Body of pancreas (tissue), 4 donors: ENCODE data around the gene NOTCH2. TPM values are rescaled to one million over a fixed set of nuclear protein-coding genes. Genes with fewer than 3 reads are reported as not detected.
"Not testable (repeated sequence)": the region's sequence is repeated elsewhere in the genome, so short reads cannot be mapped to it uniquely, and the experiment has no call there.

ENCODE experiments used
- ATAC-seq: fragments of 150-250 bp; one replicate; pipeline ENCODE4 v1.9.1; 2016
- DNase-seq, 4 donors: peaks; one replicate each; pipeline ENCODE4 v3.0.0-alpha.2; 2019
- H3K27ac ChIP-seq, 4 donors: fragments of 200-600 bp; sonication (generic); 1 replicate in 3 of 4; 2 replicates in 1 of 4; pipeline versions ENCODE4 v1.5.1 to v1.6.1; 2016 to 2019; ENCODE audit warnings: mild to moderate bottlenecking in 1 of 4, mixed read lengths in 1 of 4, moderate library complexity in 1 of 4
- H3K27me3 ChIP-seq, 2 donors: fragments of 200-600 bp; sonication (generic); one replicate each; pipeline ENCODE4 v1.6.0; 2016; ENCODE audit warnings: mild to moderate bottlenecking in 1 of 2
- H3K36me3 ChIP-seq, 2 donors: fragments of 200-600 bp; sonication (generic); replicated peaks in 1 of 2; 2 replicates each; pipeline ENCODE4 v1.5.1; 2016; ENCODE audit warnings: low read depth in 2 of 2; ENCODE audit not compliant: insufficient read depth in 1 of 2
- H3K4me1 ChIP-seq: fragments of 200-600 bp; sonication (generic); one replicate; pipeline ENCODE4 v1.6.0; 2016
- H3K4me3 ChIP-seq, 2 donors: fragments of 200-600 bp; sonication (generic); 1 replicate in 1 of 2; 2 replicates in 1 of 2; pipeline ENCODE4 v1.5.1; 2016 to 2019
- H3K9me3 ChIP-seq, 3 donors: fragments of 200-600 bp; sonication (generic); 1 replicate in 2 of 3; 2 replicates in 1 of 3; pipeline ENCODE4 v1.5.1; 2016
- POLR2A ChIP-seq, 3 donors: fragments of 450-650 bp; IDR thresholded peaks; one replicate each; pipeline ENCODE4 v1.6.1; 2016; ENCODE audit warnings: antibody characterized with exemption in 3 of 3, mild to moderate bottlenecking in 2 of 3
- WGBS, 2 donors: methylation state at CpG; one replicate each; pipeline ENCODE4 v1.1.5; 2017; 5-methylcytosine and 5-hydroxymethylcytosine counted together
- intact Hi-C: fragments of 100-400 bp; cut with DNase I; formaldehyde crosslinking; loops from one replicate; pipeline ENCODE4 v1.15.1; 2023
- total RNA-seq, 2 donors: library from RNA; depleted of rRNA; stranded (reverse); fragments of >200 nt; gene quantifications; one replicate each; pipeline ENCODE4 v1.1.0, GENCODE V29; 2016

The NOTCH2 gene
- 10 to 100 TPM; 39.6 to 65.9 TPM for total RNA-seq

GRCh38 chr1:120069067-120069919, at the start of gene NOTCH2:
Gene NOTCH2, minus strand, starts transcription at chr1:120069662. Its CDS starts 256 bp downstream, at chr1:120069406.
- peak within 1 kb of the TSS; percentile 6 to 83 (median 80) for H3K27ac ChIP-seq

DNA sequence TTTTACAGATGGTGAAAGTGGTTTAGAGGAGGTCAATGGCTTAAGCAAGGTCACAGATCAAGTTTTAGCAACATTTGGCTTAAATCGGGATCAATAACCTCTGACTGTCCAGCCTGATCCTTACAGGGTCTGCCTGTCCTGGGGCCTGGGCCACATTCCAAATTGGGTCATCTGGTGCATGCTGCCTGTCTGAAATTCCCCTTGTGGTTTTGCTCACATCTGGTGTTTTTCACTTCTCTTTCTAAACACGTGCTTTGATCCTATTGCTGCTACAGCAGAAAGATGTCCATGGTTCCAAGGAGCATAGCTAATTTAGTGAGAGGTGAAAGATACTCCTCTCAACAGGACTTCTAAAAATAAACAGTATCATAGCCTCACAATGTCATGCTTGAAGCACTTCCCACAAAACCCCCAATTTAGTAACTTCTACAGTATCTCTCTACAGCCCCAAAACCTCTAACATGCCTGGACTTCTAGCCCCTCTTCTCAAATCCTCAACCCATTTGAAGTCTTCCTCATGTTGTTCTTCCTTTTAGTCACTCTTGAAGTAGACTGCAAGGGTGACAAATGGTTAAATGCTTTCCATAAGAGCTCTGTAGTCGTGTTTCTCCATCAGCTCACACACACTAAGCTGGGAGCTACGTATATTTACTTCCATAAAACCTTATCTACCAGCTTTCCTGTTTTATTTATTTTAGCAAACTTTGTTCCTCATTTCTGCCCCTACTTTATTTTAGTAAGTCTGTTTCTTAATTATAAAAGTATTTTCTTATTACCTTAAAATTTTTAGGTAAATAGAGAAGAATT, 48.1 kb upstream of the NOTCH2 start:
- 2 to 6% methylated on average over 2 of the region's 4 CpGs for WGBS, 2 donors
- H3K4me3 ChIP-seq, H3K27ac ChIP-seq, H3K36me3 ChIP-seq, H3K27me3 ChIP-seq, H3K4me1 ChIP-seq, intact Hi-C loops, H3K9me3 ChIP-seq: not testable (repeated sequence)
- DNase-seq (peak; percentile 19 to 71 (median 45)), ATAC-seq (peak; percentile 41)

More at GRCh38 chr1:120069067-120069919, at the start of gene NOTCH2:
- 0% methylated on average over 22 of the region's 95 CpGs; no CpG with 5 or more reads in 1 of the 2 donors for WGBS, 2 donors
- intact Hi-C loops, H3K36me3 ChIP-seq, H3K4me1 ChIP-seq, H3K9me3 ChIP-seq, H3K27me3 ChIP-seq: not testable (repeated sequence)
- DNase-seq (peak; percentile 65 to 75 (median 72)), ATAC-seq (peak; percentile 80)
- peak within 1 kb of the TSS; percentile 47 to 69 for H3K4me3 ChIP-seq
- peak; percentile 26 to 61 (median 61) for TF ChIP-seq POLR2A (IDR thresholded peaks at IDR 0.05)

GRCh38 chr1:120116094-120116493, 46.6 kb upstream of the NOTCH2 start:
- H3K27me3 ChIP-seq, DNase-seq, H3K4me1 ChIP-seq, ATAC-seq, H3K9me3 ChIP-seq, intact Hi-C loops, H3K36me3 ChIP-seq, H3K27ac ChIP-seq, H3K4me3 ChIP-seq: not testable (repeated sequence)
- 89 to 100% methylated on average over 2 of the region's 2 CpGs for WGBS, 2 donors

- intact Hi-C loops, H3K27ac ChIP-seq, H3K4me3 ChIP-seq, H3K9me3 ChIP-seq, DNase-seq, H3K27me3 ChIP-seq, H3K4me1 ChIP-seq, H3K36me3 ChIP-seq: not testable (repeated sequence)
- peak; percentile 53 for ATAC-seq
- WGBS, 2 donors: 53% methylated on average over 2 of the region's 3 CpGs; no CpG with 5 or more reads in 1 of the 2 donors
Observed at GRCh38 chr1:120113134-120113533, 43.7 kb upstream of the NOTCH2 start.

DNA sequence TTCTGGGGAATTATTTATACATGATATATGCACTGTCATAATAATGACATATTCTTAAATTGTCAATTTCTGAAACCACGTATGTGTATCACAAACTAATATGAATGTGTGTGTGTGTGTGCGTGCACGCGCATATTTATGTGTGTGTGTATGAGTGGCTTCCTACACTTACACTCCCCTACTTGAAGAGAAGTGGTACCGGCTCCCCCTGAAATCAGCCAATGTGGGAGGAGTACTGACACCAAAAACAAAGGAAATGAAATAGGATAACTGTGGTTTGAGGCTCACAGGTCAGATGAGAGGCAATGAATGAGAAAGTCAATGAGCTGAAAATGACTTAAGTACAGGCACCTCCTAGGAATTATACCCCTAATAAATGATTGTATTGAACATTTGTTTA, 42.8 kb upstream of the NOTCH2 start:
- H3K36me3 ChIP-seq, H3K4me3 ChIP-seq, H3K9me3 ChIP-seq, intact Hi-C loops, H3K27me3 ChIP-seq, H3K4me1 ChIP-seq, DNase-seq, H3K27ac ChIP-seq, ATAC-seq: not testable (repeated sequence)
- 71 to 79% methylated on average over 5 of the region's 5 CpGs for WGBS, 2 donors

DNA sequence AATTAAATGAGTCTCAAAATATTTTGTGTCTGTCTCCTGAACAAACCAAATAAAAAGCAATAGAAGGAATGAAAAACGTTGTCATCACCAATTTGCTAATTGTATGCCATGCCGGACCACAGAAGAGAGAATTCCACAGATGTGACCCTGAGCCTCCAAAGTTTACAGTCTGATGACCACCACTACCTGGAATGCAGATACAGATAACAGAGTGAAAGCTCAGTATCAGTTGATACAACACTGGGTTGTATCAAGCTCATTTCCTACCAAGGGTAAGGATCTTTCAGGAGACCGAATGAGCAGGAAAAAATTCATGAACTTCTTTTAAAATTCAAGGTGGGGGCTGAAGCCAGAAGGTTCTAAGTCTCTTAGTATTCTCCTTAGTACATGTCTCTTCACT, 42.3 kb upstream of the NOTCH2 start:
- H3K4me1 ChIP-seq, H3K4me3 ChIP-seq, H3K27ac ChIP-seq, H3K27me3 ChIP-seq, intact Hi-C loops, H3K9me3 ChIP-seq, H3K36me3 ChIP-seq, DNase-seq: not testable (repeated sequence)
- peak; percentile 72 for ATAC-seq
- no CpG with 5 or more reads among the region's 3 CpGs for WGBS, 2 donors

DNA sequence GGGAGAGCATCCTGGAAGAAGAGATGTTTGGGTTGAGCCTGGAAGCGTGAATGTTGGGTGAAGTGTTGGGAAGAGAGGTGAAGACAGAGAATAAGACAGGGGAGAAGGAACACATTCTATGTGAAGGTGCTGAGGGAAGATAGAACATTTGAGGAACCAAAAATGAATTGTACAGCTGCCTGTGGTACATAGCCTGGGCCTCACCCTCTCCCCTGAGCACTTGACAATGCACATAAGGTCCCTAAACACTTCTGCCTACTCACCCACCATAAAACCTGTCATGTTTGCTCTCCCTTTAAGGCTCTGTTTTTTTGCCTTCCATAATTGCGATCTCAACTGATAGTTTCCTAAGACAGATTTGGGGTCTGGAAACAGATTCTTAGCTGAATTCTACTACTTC, 41.5 kb upstream of the NOTCH2 start:
- H3K27ac ChIP-seq, intact Hi-C loops, DNase-seq, H3K4me1 ChIP-seq, H3K36me3 ChIP-seq, H3K4me3 ChIP-seq, ATAC-seq, H3K27me3 ChIP-seq, H3K9me3 ChIP-seq: not testable (repeated sequence)
- WGBS, 2 donors: 100% methylated on average over 1 of the region's 2 CpGs; no CpG with 5 or more reads in 1 of the 2 donors

GRCh38 chr1:120109656-120110055, 40.2 kb upstream of the NOTCH2 start:
- intact Hi-C loops, H3K4me3 ChIP-seq, DNase-seq, H3K27ac ChIP-seq, H3K9me3 ChIP-seq, ATAC-seq, H3K27me3 ChIP-seq, H3K4me1 ChIP-seq, H3K36me3 ChIP-seq: not testable (repeated sequence)
- 87 to 89% methylated on average over 7 of the region's 9 CpGs for WGBS, 2 donors

DNA sequence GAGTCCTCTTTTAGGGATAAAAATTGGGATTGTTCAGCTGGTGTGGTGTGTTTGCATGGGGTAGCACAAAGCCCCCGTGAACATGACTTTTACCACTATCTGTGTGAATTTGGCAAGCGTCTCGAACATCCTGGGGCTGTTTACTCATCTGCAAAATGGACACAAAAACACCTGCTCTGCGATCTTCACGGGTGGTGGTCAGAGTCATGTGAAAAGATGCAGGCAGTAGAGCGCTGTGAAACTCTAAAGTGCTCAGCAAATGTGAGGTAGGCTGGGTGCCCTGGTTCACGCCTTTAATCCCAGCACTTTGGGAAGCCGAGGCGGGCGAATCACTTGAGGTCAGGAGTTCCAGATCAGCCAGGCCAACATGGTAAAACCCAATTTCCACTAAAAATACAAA, 39.7 kb upstream of the NOTCH2 start:
- H3K27me3 ChIP-seq, H3K4me3 ChIP-seq, H3K4me1 ChIP-seq, DNase-seq, H3K27ac ChIP-seq, intact Hi-C loops, H3K36me3 ChIP-seq, H3K9me3 ChIP-seq, ATAC-seq: not testable (repeated sequence)
- 86 to 88% methylated on average over 4 to 10 of the region's 10 CpGs for WGBS, 2 donors

GRCh38 chr1:120105288-120105687, 35.8 kb upstream of the NOTCH2 start:
- H3K36me3 ChIP-seq, H3K4me1 ChIP-seq, intact Hi-C loops, H3K9me3 ChIP-seq, ATAC-seq, H3K27me3 ChIP-seq, H3K4me3 ChIP-seq, DNase-seq, H3K27ac ChIP-seq: not testable (repeated sequence)
- WGBS, 2 donors: 70 to 75% methylated on average over 1 of the region's 2 CpGs

GRCh38 chr1:120103768-120104167, 34.3 kb upstream of the NOTCH2 start:
- H3K4me1 ChIP-seq, H3K36me3 ChIP-seq, intact Hi-C loops, ATAC-seq, H3K4me3 ChIP-seq, H3K27me3 ChIP-seq, H3K9me3 ChIP-seq, DNase-seq, H3K27ac ChIP-seq: not testable (repeated sequence)
- no CpG with 5 or more reads among the region's 3 CpGs for WGBS, 2 donors
